Stimulated activated memory B cell treated with anti-CD40 and anti-IgM and Interleukin-4, amounts not matched to agents 10 μg/mL and 1 μg/mL and 100 μg/mL, for 72 hours (primary cell): ENCODE measurements around the gene NAV3.

ENCODE experiments used
- ATAC-seq: fragments of 150-1000 bp; cut with Tn5 transposase; 2 replicates; pipeline ENCODE4 v1.10.0; 2021
- H3K27ac Mint-ChIP-seq: one replicate; pipeline ENCODE4 v1.8.0; 2022; ENCODE audit warnings: mild to moderate bottlenecking, mixed read lengths
- H3K27me3 Mint-ChIP-seq: one replicate; pipeline ENCODE4 v1.8.0; 2022; ENCODE audit warnings: mixed read lengths
- H3K36me3 Mint-ChIP-seq: one replicate; pipeline ENCODE4 v1.8.0; 2022; ENCODE audit warnings: mixed read lengths
- H3K4me1 Mint-ChIP-seq: one replicate; pipeline ENCODE4 v1.8.0; 2022; ENCODE audit warnings: mixed read lengths
- H3K4me3 Mint-ChIP-seq: one replicate; pipeline ENCODE4 v1.8.0; 2022; ENCODE audit warnings: mild to moderate bottlenecking, moderate library complexity, mixed read lengths
- H3K9me3 Mint-ChIP-seq: one replicate; pipeline ENCODE4 v1.8.0; 2022; ENCODE audit warnings: mixed read lengths

NAV3 gene

GRCh38 chr12:77878901-77879300, 48.2 kb downstream of the NAV3 start:
- no peaks in the 10 kb centered on the region for H3K27me3 Mint-ChIP-seq
- H3K27ac Mint-ChIP-seq = no peak overlapping the region
- no peak overlapping the region for H3K4me3 Mint-ChIP-seq
- H3K9me3 Mint-ChIP-seq = no peaks in the 10 kb centered on the region
- ATAC-seq = no peak
- no peaks in the 10 kb centered on the region for H3K4me1 Mint-ChIP-seq
- no peaks in the 10 kb centered on the region for H3K36me3 Mint-ChIP-seq

- Mint-ChIP-seq H3K27me3 (no peaks in the 10 kb centered on the region), H3K27ac (no peak overlapping the region), H3K36me3 (no peaks in the 10 kb centered on the region), H3K4me3 (no peak overlapping the region), H3K9me3 (no peaks in the 10 kb centered on the region), H3K4me1 (no peaks in the 10 kb centered on the region)
- no peak for ATAC-seq
Observed at GRCh38 chr12:77882709-77883108, 52.0 kb downstream of the NAV3 start.

GRCh38 chr12:77888611-77889010, 57.9 kb downstream of the NAV3 start:
- ATAC-seq = no peak
- H3K4me3 Mint-ChIP-seq = no peak overlapping the region
- H3K27ac Mint-ChIP-seq = no peak overlapping the region
- H3K36me3 Mint-ChIP-seq = no peaks in the 10 kb centered on the region
- H3K4me1 Mint-ChIP-seq = no peaks in the 10 kb centered on the region
- no peaks in the 10 kb centered on the region for H3K27me3 Mint-ChIP-seq
- no peaks in the 10 kb centered on the region for H3K9me3 Mint-ChIP-seq

GRCh38 chr12:77891518-77892147, 60.9 kb downstream of the NAV3 start:
- Mint-ChIP-seq H3K27ac (no peak overlapping the region), H3K4me1 (no peaks in the 10 kb centered on the region)
- no peak for ATAC-seq

GRCh38 chr12:77893918-77894317, 63.2 kb downstream of the NAV3 start:
- H3K27me3 Mint-ChIP-seq = no peaks in the 10 kb centered on the region
- H3K4me3 Mint-ChIP-seq = no peak overlapping the region
- no peaks in the 10 kb centered on the region for H3K4me1 Mint-ChIP-seq
- no peak overlapping the region for H3K27ac Mint-ChIP-seq
- no peaks in the 10 kb centered on the region for H3K36me3 Mint-ChIP-seq
- no peaks in the 10 kb centered on the region for H3K9me3 Mint-ChIP-seq
- ATAC-seq = no peak

More at GRCh38 chr12:77891518-77892147, 60.9 kb downstream of the NAV3 start:
- Mint-ChIP-seq H3K36me3 (no peaks in the 10 kb centered on the region), H3K4me3 (no peak overlapping the region), H3K9me3 (no peaks in the 10 kb centered on the region), H3K27me3 (no peaks in the 10 kb centered on the region)

GRCh38 chr12:77894556-77894955, 63.9 kb downstream of the NAV3 start:
- Mint-ChIP-seq H3K27me3 (no peaks in the 10 kb centered on the region), H3K27ac (no peak overlapping the region), H3K9me3 (no peaks in the 10 kb centered on the region), H3K36me3 (no peaks in the 10 kb centered on the region), H3K4me1 (no peaks in the 10 kb centered on the region), H3K4me3 (no peak overlapping the region)
- no peak for ATAC-seq

- no peak overlapping the region for H3K27ac Mint-ChIP-seq
- H3K4me3 Mint-ChIP-seq = no peak overlapping the region
Observed at GRCh38 chr12:77895699-77896098, 65.0 kb downstream of the NAV3 start.

GRCh38 chr12:77907936-77908335, 77.2 kb downstream of the NAV3 start:
- no peak overlapping the region for H3K4me3 Mint-ChIP-seq
- no peaks in the 10 kb centered on the region for H3K4me1 Mint-ChIP-seq
- H3K9me3 Mint-ChIP-seq = peaks cover 3% of the 10 kb centered on the region
- H3K27ac Mint-ChIP-seq = no peak overlapping the region
- H3K36me3 Mint-ChIP-seq = no peaks in the 10 kb centered on the region
- no peak for ATAC-seq
- H3K27me3 Mint-ChIP-seq = no peaks in the 10 kb centered on the region

More at GRCh38 chr12:77895699-77896098, 65.0 kb downstream of the NAV3 start:
- no peak for ATAC-seq
- no peaks in the 10 kb centered on the region for H3K27me3 Mint-ChIP-seq
- no peaks in the 10 kb centered on the region for H3K4me1 Mint-ChIP-seq
- no peaks in the 10 kb centered on the region for H3K36me3 Mint-ChIP-seq
- H3K9me3 Mint-ChIP-seq = no peaks in the 10 kb centered on the region

GRCh38 chr12:77914081-77914488, 83.4 kb downstream of the NAV3 start:
- Mint-ChIP-seq H3K4me1 (no peaks in the 10 kb centered on the region), H3K9me3 (peaks cover 3% of the 10 kb centered on the region), H3K4me3 (no peak overlapping the region), H3K27ac (no peak overlapping the region), H3K27me3 (no peaks in the 10 kb centered on the region), H3K36me3 (no peaks in the 10 kb centered on the region)
- no peak for ATAC-seq

- no peak overlapping the region for H3K27ac Mint-ChIP-seq
- peaks cover under 1% of the 10 kb centered on the region for H3K9me3 Mint-ChIP-seq
- no peaks in the 10 kb centered on the region for H3K36me3 Mint-ChIP-seq
- no peak overlapping the region for H3K4me3 Mint-ChIP-seq
- no peaks in the 10 kb centered on the region for H3K27me3 Mint-ChIP-seq
- H3K4me1 Mint-ChIP-seq = no peaks in the 10 kb centered on the region
- ATAC-seq = no peak
Observed at GRCh38 chr12:77915071-77915600, 84.4 kb downstream of the NAV3 start.

- H3K9me3 Mint-ChIP-seq = no peaks in the 10 kb centered on the region
- H3K4me1 Mint-ChIP-seq = no peaks in the 10 kb centered on the region
- H3K27me3 Mint-ChIP-seq = no peaks in the 10 kb centered on the region
- ATAC-seq = no peak
- H3K36me3 Mint-ChIP-seq = no peaks in the 10 kb centered on the region
- no peak overlapping the region for H3K27ac Mint-ChIP-seq
- H3K4me3 Mint-ChIP-seq = no peak overlapping the region
Observed at GRCh38 chr12:77916276-77916675, 85.6 kb downstream of the NAV3 start.

- H3K4me1 Mint-ChIP-seq = no peaks in the 10 kb centered on the region
- H3K9me3 Mint-ChIP-seq = no peaks in the 10 kb centered on the region
- H3K27ac Mint-ChIP-seq = no peak overlapping the region
- no peak overlapping the region for H3K4me3 Mint-ChIP-seq
- H3K36me3 Mint-ChIP-seq = no peaks in the 10 kb centered on the region
- ATAC-seq = no peak
- no peaks in the 10 kb centered on the region for H3K27me3 Mint-ChIP-seq
Observed at GRCh38 chr12:77918046-77918445, 87.4 kb downstream of the NAV3 start.

GRCh38 chr12:77919450-77919849, 88.8 kb downstream of the NAV3 start:
- Mint-ChIP-seq H3K4me1 (no peaks in the 10 kb centered on the region), H3K36me3 (no peaks in the 10 kb centered on the region), H3K9me3 (no peaks in the 10 kb centered on the region), H3K27me3 (peaks cover 9% of the 10 kb centered on the region), H3K27ac (no peak overlapping the region), H3K4me3 (no peak overlapping the region)
- no peak for ATAC-seq

- H3K4me3 Mint-ChIP-seq = no peak overlapping the region
- H3K27me3 Mint-ChIP-seq = peaks cover 10% of the 10 kb centered on the region
- ATAC-seq = no peak
- no peaks in the 10 kb centered on the region for H3K9me3 Mint-ChIP-seq
- no peaks in the 10 kb centered on the region for H3K4me1 Mint-ChIP-seq
- no peaks in the 10 kb centered on the region for H3K36me3 Mint-ChIP-seq
- no peak overlapping the region for H3K27ac Mint-ChIP-seq
Observed at GRCh38 chr12:77923882-77924281, 93.2 kb downstream of the NAV3 start.

GRCh38 chr12:77924703-77925102, 94.0 kb downstream of the NAV3 start:
- Mint-ChIP-seq H3K4me3 (no peak overlapping the region), H3K4me1 (no peaks in the 10 kb centered on the region), H3K27me3 (peaks cover 10% of the 10 kb centered on the region), H3K9me3 (no peaks in the 10 kb centered on the region), H3K27ac (no peak overlapping the region), H3K36me3 (no peaks in the 10 kb centered on the region)
- ATAC-seq = no peak

GRCh38 chr12:77925536-77926108, 94.9 kb downstream of the NAV3 start:
- peak; percentile 85 for ATAC-seq
- Mint-ChIP-seq H3K4me1 (no peaks in the 10 kb centered on the region), H3K4me3 (no peak overlapping the region), H3K36me3 (no peaks in the 10 kb centered on the region), H3K9me3 (no peaks in the 10 kb centered on the region), H3K27me3 (peaks cover 10% of the 10 kb centered on the region), H3K27ac (no peak overlapping the region)
